RCC 7860 (cell line): ENCODE measurements around the gene SOCS3.

Source experiments
- DNase-seq: peaks from one replicate; pipeline ENCODE4 v3.0.0-alpha.2; 2015; ENCODE audit warnings: low spot score
- FAIRE-seq: peaks from 2 replicates; lab custom pipeline; 2012; peaks lifted over from hg19 to GRCh38; lab: Jason Lieb, UNC

Gene SOCS3

GRCh38 chr17:78368854-78369495 lies 9.1 kb upstream of the SOCS3 start:
- DNase-seq (no peak), FAIRE-seq (no peak)

- DNase-seq, result no peak
- no peak for FAIRE-seq
These were observed 8.5 kb upstream of the SOCS3 start for GRCh38 chr17:78368348-78368747.

GRCh38 chr17:78367193-78367592 lies 7.3 kb upstream of the SOCS3 start:
- no peak for DNase-seq
- FAIRE-seq, result no peak

GRCh38 chr17:78366109-78366848 lies 6.4 kb upstream of the SOCS3 start:
- FAIRE-seq, result no peak
- DNase-seq, result no peak

- DNase-seq, result no peak
These were observed 5.8 kb upstream of the SOCS3 start for GRCh38 chr17:78365561-78366108.

GRCh38 chr17:78364436-78365281 lies 4.8 kb upstream of the SOCS3 start:
- no peak for DNase-seq
- no peak for FAIRE-seq

More at GRCh38 chr17:78365561-78366108, 5.8 kb upstream of the SOCS3 start:
- no peak for FAIRE-seq

- DNase-seq (peak; percentile 18), FAIRE-seq (no peak)
These were observed 2.8 kb upstream of the SOCS3 start for GRCh38 chr17:78362671-78363070.

- DNase-seq (no peak), FAIRE-seq (no peak)
These were observed 2.4 kb upstream of the SOCS3 start for GRCh38 chr17:78362232-78362631.

GRCh38 chr17:78361225-78361701 lies 1.4 kb upstream of the SOCS3 start:
- DNase-seq (no peak), FAIRE-seq (no peak)

GRCh38 chr17:78360371-78361224 lies 721 bp upstream of the SOCS3 start:
- FAIRE-seq (no peak), DNase-seq (peak; percentile 75)

GRCh38 chr17:78359321-78359996 lies 418 bp downstream of the SOCS3 start:
- no peak for DNase-seq
- FAIRE-seq, result no peak

GRCh38 chr17:78358538-78359320 lies 1.1 kb downstream of the SOCS3 start:
- FAIRE-seq (no peak), DNase-seq (no peak)

GRCh38 chr17:78357672-78358537 lies 2.0 kb downstream of the SOCS3 start:
- FAIRE-seq (no peak), DNase-seq (peak; percentile 42)

- DNase-seq (peak; percentile 96), FAIRE-seq (peak; percentile 92)
These were observed 2.7 kb downstream of the SOCS3 start for GRCh38 chr17:78357177-78357586.

- DNase-seq, result peak; percentile 96
- peak; percentile 78 for FAIRE-seq
These were observed 3.7 kb downstream of the SOCS3 start for GRCh38 chr17:78356101-78356713.

- no peak for FAIRE-seq
- no peak for DNase-seq
These were observed 4.2 kb downstream of the SOCS3 start for GRCh38 chr17:78355701-78356100.

GRCh38 chr17:78355045-78355641 lies 4.7 kb downstream of the SOCS3 start:
- DNase-seq (no peak), FAIRE-seq (no peak)
